OCI-LY3 (cell line): Measurements from ENCODE around the gene NUDT7.

Experiments used
- EZH2phosphoT487 ChIP-seq: fragments of 200-600 bp; shearing (Covaris generic); IDR thresholded peaks from 2 replicates; pipeline ENCODE4 v1.6.1; 2018; ENCODE audit warnings: antibody characterized with exemption, mixed run types, low read depth
- TF ChIP-seq, protein P1 (sequence below): fragments of 200-600, 300-600 bp; sonication (generic); IDR thresholded peaks from 2 replicates; pipeline ENCODE4 v1.5.1; 2014; ENCODE audit warnings: antibody characterized with exemption, low read length, low read depth

DNA sequence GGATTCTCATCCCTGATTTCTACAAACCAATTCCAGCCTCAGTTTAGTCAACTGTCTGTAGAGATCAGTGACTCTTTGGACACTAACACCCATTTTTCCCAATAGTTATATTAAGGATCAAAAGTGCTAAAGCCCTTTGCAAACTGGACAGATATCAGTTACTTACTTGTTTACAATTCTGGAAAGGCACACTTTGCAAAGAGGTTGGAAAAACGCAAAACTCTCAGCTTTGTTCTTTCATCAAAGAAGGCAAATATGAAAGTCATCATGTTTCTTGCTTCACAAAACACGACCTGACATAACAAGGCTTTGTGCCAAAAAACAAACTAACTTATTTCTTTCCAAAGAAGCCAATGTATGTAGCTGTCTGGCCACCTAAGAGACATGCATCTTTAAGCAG lies 39.9 kb downstream of the NUDT7 start:
- TF ChIP-seq, protein P1, sequence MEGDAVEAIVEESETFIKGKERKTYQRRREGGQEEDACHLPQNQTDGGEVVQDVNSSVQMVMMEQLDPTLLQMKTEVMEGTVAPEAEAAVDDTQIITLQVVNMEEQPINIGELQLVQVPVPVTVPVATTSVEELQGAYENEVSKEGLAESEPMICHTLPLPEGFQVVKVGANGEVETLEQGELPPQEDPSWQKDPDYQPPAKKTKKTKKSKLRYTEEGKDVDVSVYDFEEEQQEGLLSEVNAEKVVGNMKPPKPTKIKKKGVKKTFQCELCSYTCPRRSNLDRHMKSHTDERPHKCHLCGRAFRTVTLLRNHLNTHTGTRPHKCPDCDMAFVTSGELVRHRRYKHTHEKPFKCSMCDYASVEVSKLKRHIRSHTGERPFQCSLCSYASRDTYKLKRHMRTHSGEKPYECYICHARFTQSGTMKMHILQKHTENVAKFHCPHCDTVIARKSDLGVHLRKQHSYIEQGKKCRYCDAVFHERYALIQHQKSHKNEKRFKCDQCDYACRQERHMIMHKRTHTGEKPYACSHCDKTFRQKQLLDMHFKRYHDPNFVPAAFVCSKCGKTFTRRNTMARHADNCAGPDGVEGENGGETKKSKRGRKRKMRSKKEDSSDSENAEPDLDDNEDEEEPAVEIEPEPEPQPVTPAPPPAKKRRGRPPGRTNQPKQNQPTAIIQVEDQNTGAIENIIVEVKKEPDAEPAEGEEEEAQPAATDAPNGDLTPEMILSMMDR, result no peak
- TF ChIP-seq EZH2phosphoT487, result no peak
